MG63 (cell line): ENCODE data around the gene SDS. TPM values are rescaled to one million over a fixed set of nuclear protein-coding genes. Genes with fewer than 3 reads are reported as not detected.
A peak's percentile ranks its signal among the peaks of the same experiment; 100 is the strongest.

ENCODE experiments used
- DNase-seq: peaks from one replicate; pipeline ENCODE4 v3.0.0-alpha.2; 2020
- H3K27me3 ChIP-seq: fragments of 250-450 bp; sonication (Bioruptor Pico); 2 replicates; pipeline ENCODE4 v1.5.1; 2020; ENCODE audit warnings: mild to moderate bottlenecking, moderate library complexity
- H3K36me3 ChIP-seq: fragments of 250-450 bp; sonication (Bioruptor Pico); 2 replicates; pipeline ENCODE4 v1.5.1; 2020; ENCODE audit warnings: mild to moderate bottlenecking, moderate library complexity
- H3K4me3 ChIP-seq: fragments of 250-450 bp; sonication (Bioruptor Pico); 2 replicates; pipeline ENCODE4 v1.5.1; 2020; ENCODE audit warnings: mild to moderate bottlenecking, moderate library complexity
- H3K9me3 ChIP-seq: fragments of 250-450 bp; sonication (Bioruptor Pico); 2 replicates; pipeline ENCODE4 v1.5.1; 2020; ENCODE audit warnings: mild to moderate bottlenecking, moderate library complexity
- total RNA-seq: library from RNA; depleted of rRNA; stranded (reverse); fragments of >200 nt; shearing (Covaris generic); gene quantifications from 2 replicates; pipeline ENCODE4 v1.2.3, GENCODE V29; 2014; ENCODE audit warnings: low replicate concordance

The SDS gene
- total RNA-seq, 1 experiment from 2014 or later = not detected

- Histone ChIP-seq H3K27me3 (no peaks in the 10 kb centered on the region), H3K4me3 (no peak overlapping the region), H3K9me3 (no peaks in the 10 kb centered on the region), H3K36me3 (no peaks in the 10 kb centered on the region)
- DNase-seq = no peak
Measured at GRCh38 chr12:113414519-113415038, 10.9 kb upstream of the SDS start.

GRCh38 chr12:113413488-113413939 lies 9.8 kb upstream of the SDS start:
- Histone ChIP-seq H3K36me3 (no peaks in the 10 kb centered on the region), H3K4me3 (no peak overlapping the region), H3K27me3 (no peaks in the 10 kb centered on the region), H3K9me3 (no peaks in the 10 kb centered on the region)
- peak; percentile 11 for DNase-seq

- Histone ChIP-seq H3K27me3 (no peaks in the 10 kb centered on the region), H3K9me3 (no peaks in the 10 kb centered on the region), H3K4me3 (no peak overlapping the region), H3K36me3 (no peaks in the 10 kb centered on the region)
- no peak for DNase-seq
Measured at GRCh38 chr12:113409462-113410124, 5.9 kb upstream of the SDS start.

- DNase-seq = no peak
- no peaks in the 10 kb centered on the region for H3K27me3 ChIP-seq
- H3K4me3 ChIP-seq = no peak overlapping the region
- no peaks in the 10 kb centered on the region for H3K9me3 ChIP-seq
- no peaks in the 10 kb centered on the region for H3K36me3 ChIP-seq
Measured at GRCh38 chr12:113408756-113409298, 5.1 kb upstream of the SDS start.

- DNase-seq = peak; percentile 60
- Histone ChIP-seq H3K4me3 (no peak overlapping the region), H3K27me3 (no peaks in the 10 kb centered on the region), H3K9me3 (no peaks in the 10 kb centered on the region), H3K36me3 (no peaks in the 10 kb centered on the region)
Measured at GRCh38 chr12:113407931-113408600, 4.4 kb upstream of the SDS start.

GRCh38 chr12:113405694-113406093 lies 2.0 kb upstream of the SDS start:
- no peak for DNase-seq
- no peaks in the 10 kb centered on the region for H3K27me3 ChIP-seq

GRCh38 chr12:113402586-113403260 lies 964 bp downstream of the SDS start:
- Histone ChIP-seq H3K9me3 (no peaks in the 10 kb centered on the region), H3K4me3 (no peak overlapping the region), H3K36me3 (no peaks in the 10 kb centered on the region), H3K27me3 (no peaks in the 10 kb centered on the region)
- no peak for DNase-seq

More at GRCh38 chr12:113405694-113406093, 2.0 kb upstream of the SDS start:
- Histone ChIP-seq H3K36me3 (no peaks in the 10 kb centered on the region), H3K9me3 (no peaks in the 10 kb centered on the region), H3K4me3 (no peak overlapping the region)

GRCh38 chr12:113401066-113402000 lies 2.4 kb downstream of the SDS start:
- Histone ChIP-seq H3K4me3 (no peak overlapping the region), H3K9me3 (no peaks in the 10 kb centered on the region), H3K36me3 (no peaks in the 10 kb centered on the region), H3K27me3 (no peaks in the 10 kb centered on the region)
- no peak for DNase-seq

- Histone ChIP-seq H3K4me3 (no peak overlapping the region), H3K9me3 (no peaks in the 10 kb centered on the region), H3K27me3 (no peaks in the 10 kb centered on the region), H3K36me3 (no peaks in the 10 kb centered on the region)
- DNase-seq = no peak
Measured at GRCh38 chr12:113400362-113400761, 3.3 kb downstream of the SDS start.

GRCh38 chr12:113399490-113399889 lies 4.2 kb downstream of the SDS start:
- no peaks in the 10 kb centered on the region for H3K36me3 ChIP-seq
- DNase-seq = no peak
- H3K4me3 ChIP-seq = no peak overlapping the region
- no peaks in the 10 kb centered on the region for H3K27me3 ChIP-seq
- H3K9me3 ChIP-seq = no peaks in the 10 kb centered on the region

- Histone ChIP-seq H3K36me3 (no peaks in the 10 kb centered on the region), H3K27me3 (no peaks in the 10 kb centered on the region), H3K9me3 (no peaks in the 10 kb centered on the region), H3K4me3 (no peak overlapping the region)
- DNase-seq = no peak
Measured at GRCh38 chr12:113398346-113399290, 5.1 kb downstream of the SDS start.

GRCh38 chr12:113397497-113398197 lies 6.0 kb downstream of the SDS start:
- Histone ChIP-seq H3K9me3 (no peaks in the 10 kb centered on the region), H3K4me3 (no peak overlapping the region), H3K36me3 (no peaks in the 10 kb centered on the region), H3K27me3 (no peaks in the 10 kb centered on the region)
- DNase-seq = no peak

GRCh38 chr12:113396828-113397496 lies 6.7 kb downstream of the SDS start:
- Histone ChIP-seq H3K36me3 (no peaks in the 10 kb centered on the region), H3K4me3 (no peak overlapping the region), H3K9me3 (no peaks in the 10 kb centered on the region), H3K27me3 (no peaks in the 10 kb centered on the region)
- no peak for DNase-seq

- no peaks in the 10 kb centered on the region for H3K36me3 ChIP-seq
- H3K4me3 ChIP-seq = no peak overlapping the region
- H3K27me3 ChIP-seq = no peaks in the 10 kb centered on the region
- DNase-seq = no peak
- no peaks in the 10 kb centered on the region for H3K9me3 ChIP-seq
Measured at GRCh38 chr12:113396200-113396599, 7.5 kb downstream of the SDS start.
